Ishikawa (cell line): Measurements from ENCODE around the gene FRAS1.

ENCODE experiments used
- CEBPB ChIP-seq: IDR thresholded peaks from 2 replicates; pipeline ENCODE4 v1.6.1; 2012
- CREB1 ChIP-seq: IDR thresholded peaks from 2 replicates; pipeline ENCODE4 v1.6.1; 2012; ENCODE audit warnings: low read depth
- EGR1 ChIP-seq: IDR thresholded peaks from 2 replicates; pipeline ENCODE4 v1.6.1; 2012
- EP300 ChIP-seq: IDR thresholded peaks from 2 replicates; pipeline ENCODE4 v1.6.1; 2012; ENCODE audit warnings: borderline replicate concordance
- FOXM1 ChIP-seq: IDR thresholded peaks from 2 replicates; pipeline ENCODE4 v1.6.1; 2012; ENCODE audit warnings: low read depth, borderline replicate concordance
- RAD21 ChIP-seq: IDR thresholded peaks from 2 replicates; pipeline ENCODE4 v1.6.1; 2012; ENCODE audit warnings: low read depth
- REST ChIP-seq: IDR thresholded peaks from 2 replicates; pipeline ENCODE4 v1.6.1; 2012; ENCODE audit warnings: low read depth, mild to moderate bottlenecking
- TAF1 ChIP-seq: IDR thresholded peaks from 2 replicates; pipeline ENCODE4 v1.6.1; 2012; ENCODE audit warnings: low read depth, mild to moderate bottlenecking
- TCF12 ChIP-seq: IDR thresholded peaks from 2 replicates; pipeline ENCODE4 v1.6.1; 2012; ENCODE audit warnings: low read depth
- TEAD4 ChIP-seq: IDR thresholded peaks from 2 replicates; pipeline ENCODE4 v1.6.1; 2012
- YY1 ChIP-seq: IDR thresholded peaks from 2 replicates; pipeline ENCODE4 v1.6.1; 2012; ENCODE audit warnings: low read depth
- ZBTB7A ChIP-seq: IDR thresholded peaks from 2 replicates; pipeline ENCODE4 v1.6.1; 2012; ENCODE audit warnings: low read depth
- TF ChIP-seq, protein P1 (sequence below): IDR thresholded peaks from 2 replicates; pipeline ENCODE4 v1.6.1; 2012
- TF ChIP-seq, protein P2 (sequence below): IDR thresholded peaks from 2 replicates; pipeline ENCODE4 v1.6.1; 2012

GRCh38 chr4:78518561-78518960 lies 461.4 kb downstream of the FRAS1 start:
- TF ChIP-seq TEAD4 (no peak), EP300 (no peak), YY1 (no peak), FOXM1 (no peak), CEBPB (no peak), CREB1 (no peak), TAF1 (no peak), TCF12 (no peak), REST (no peak), RAD21 (no peak), EGR1 (no peak), ZBTB7A (no peak)
- TF ChIP-seq, protein P1, sequence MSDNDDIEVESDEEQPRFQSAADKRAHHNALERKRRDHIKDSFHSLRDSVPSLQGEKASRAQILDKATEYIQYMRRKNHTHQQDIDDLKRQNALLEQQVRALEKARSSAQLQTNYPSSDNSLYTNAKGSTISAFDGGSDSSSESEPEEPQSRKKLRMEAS: no peak
- TF ChIP-seq, protein P2, sequence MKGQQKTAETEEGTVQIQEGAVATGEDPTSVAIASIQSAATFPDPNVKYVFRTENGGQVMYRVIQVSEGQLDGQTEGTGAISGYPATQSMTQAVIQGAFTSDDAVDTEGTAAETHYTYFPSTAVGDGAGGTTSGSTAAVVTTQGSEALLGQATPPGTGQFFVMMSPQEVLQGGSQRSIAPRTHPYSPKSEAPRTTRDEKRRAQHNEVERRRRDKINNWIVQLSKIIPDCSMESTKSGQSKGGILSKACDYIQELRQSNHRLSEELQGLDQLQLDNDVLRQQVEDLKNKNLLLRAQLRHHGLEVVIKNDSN: no peak
